Daoy (cell line): ENCODE data around the gene ULK3. TPM values are rescaled to one million over a fixed set of nuclear protein-coding genes. Genes with fewer than 3 reads are reported as not detected.

ENCODE experiments used
- DNase-seq: peaks from one replicate; pipeline ENCODE4 v3.0.0-alpha.2; 2015; ENCODE audit warnings: low read depth
- total RNA-seq: library from RNA; depleted of rRNA; stranded (reverse); fragments of >200 nt; shearing (Covaris generic); gene quantifications from 2 replicates; pipeline ENCODE4 v1.2.3, GENCODE V29; 2014

Gene ULK3
- total RNA-seq, 1 experiment from 2014 or later: 24.3 TPM

DNA sequence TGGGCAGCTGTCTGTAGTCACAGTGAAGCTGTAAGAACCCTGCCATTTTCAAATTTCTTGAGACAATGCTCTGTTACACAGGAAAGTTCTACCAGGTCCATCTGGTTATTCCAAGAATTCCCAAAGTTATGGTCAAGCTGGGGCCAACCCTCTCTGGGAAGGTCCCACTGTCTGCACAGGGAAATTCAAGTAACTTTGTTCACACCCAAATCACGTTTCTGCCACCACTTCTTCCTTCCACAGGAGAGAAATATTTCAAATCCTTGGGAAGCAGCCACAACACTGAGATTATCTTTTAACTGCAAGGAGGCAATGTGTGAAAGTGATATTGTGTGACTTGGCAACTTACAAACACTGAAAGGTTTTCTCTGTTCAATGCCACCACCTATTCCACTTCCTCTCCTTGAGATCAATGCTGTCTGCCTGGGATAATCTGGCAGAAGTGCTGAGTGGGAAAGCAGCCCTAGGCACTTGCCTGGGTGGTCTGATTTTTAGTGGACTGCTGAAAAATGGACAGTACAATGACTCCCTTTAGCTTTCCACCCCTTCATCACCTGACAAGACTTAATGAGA, 24.6 kb upstream of the ULK3 start:
- no peak for DNase-seq

DNA sequence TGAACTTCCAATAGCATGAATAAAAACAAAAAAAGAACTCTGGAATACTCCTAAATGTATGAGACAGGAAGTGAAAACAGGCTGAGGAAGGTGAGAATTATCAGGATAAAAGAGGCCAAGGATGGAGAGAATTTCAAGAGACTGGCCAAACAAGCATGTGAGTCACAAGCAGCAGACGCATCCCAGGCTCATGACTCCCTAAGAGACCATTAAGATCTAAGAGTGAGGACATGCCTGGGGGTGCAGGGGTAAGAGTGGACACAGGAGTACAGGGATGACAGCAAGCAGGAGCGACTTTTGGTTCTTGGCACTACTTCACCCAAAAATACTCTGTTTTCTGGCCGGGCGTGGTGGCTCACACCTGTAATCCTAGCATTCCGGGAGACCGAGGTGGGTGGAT, 23.1 kb upstream of the ULK3 start:
- peak; percentile 42 for DNase-seq

DNA sequence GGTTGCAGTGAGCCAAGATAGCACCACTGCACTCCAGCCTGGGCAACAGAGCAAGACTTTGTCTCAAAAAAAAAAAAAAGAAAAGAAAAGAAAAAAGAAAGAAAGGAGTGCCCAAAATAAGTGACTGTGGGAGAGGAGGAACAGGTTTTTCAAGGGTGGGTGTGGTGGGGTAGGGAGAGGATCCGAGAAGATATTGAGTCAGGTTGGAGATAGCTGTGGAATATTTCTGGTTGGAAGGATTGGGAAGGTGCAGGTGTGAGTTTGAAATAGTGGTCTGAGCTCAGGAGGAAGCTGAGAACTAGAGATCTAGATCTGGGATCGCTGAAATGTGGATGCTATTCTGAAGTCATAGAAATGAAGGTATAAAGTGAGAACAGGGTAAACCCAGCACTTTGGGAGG, 22.4 kb upstream of the ULK3 start:
- no peak for DNase-seq

DNA sequence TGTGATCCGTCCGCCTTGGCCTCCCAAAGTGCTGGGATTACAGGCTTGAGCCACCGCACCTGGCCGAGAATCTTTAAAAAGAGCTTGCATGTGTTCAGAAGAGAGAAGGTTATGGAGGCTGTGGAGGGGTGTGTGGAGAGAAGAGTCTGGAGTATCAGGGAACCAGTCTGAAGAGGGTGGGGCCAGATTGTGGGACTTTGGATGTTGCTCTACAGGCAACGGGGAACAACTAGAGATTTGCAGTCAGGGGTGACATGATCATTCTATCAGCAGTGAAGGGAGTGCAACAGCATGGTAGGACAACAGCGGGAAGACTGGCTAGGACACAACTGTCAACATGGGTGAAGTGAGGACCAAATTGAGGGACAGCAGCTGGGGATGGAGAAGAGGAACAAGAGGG, 21.3 kb upstream of the ULK3 start:
- no peak for DNase-seq

DNA sequence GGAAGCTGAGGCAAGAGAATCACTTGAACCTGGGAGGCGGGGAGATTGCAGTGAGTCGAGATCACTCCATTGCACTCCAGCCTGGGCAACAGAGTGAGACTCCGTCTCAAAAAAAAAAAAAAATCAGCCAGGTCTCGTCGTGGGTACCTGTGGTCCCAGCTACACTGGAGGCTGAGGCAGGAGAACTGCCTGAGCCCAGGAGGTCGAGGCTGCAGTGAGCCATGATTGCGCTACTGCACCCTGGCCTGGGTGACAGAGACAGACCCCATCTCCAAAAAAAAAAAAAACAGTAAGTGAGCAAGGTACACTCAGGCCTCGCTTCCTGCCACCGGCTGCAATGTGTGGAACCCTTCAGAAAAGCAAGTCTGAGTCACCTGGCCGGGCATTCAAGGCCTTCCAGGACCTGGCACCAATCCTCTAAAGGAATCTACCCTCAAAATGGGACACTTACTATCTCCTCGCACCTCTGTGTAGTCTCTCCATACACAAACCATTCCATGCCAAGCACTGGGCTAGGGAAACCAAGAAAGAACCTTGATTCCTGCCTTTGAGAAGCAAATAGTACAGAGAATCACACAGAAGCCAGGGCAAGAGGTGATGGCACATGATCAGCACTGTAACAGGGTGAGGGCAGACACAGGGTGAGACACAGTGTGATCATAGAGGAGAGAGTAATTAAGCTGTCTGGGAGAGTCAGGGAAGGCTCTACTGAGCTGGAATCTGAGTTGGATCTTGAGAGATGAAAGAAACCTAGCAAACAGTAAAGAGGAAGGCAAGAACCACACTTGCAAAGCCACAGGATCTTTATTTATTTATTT, 20.5 kb upstream of the ULK3 start:
- DNase-seq: peak; percentile 55

DNA sequence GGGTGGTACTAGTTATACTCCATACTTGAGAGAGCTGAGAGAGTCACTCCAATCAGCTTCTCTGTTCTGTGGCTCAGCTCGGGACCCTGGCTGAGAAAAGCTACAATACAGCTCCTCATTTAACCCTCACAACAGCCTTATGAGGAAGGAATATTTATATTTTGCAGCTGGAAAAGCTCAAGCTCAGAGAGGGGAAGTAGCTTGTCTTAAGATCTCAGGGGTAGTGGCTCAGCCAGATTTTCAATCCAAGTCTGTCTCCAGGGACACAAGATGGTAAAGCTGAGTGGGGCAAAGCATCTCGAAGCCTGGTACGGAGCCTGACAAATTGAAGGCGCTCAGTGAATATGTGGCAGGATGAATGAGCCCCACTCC, 15.4 kb upstream of the ULK3 start:
- DNase-seq: no peak

DNA sequence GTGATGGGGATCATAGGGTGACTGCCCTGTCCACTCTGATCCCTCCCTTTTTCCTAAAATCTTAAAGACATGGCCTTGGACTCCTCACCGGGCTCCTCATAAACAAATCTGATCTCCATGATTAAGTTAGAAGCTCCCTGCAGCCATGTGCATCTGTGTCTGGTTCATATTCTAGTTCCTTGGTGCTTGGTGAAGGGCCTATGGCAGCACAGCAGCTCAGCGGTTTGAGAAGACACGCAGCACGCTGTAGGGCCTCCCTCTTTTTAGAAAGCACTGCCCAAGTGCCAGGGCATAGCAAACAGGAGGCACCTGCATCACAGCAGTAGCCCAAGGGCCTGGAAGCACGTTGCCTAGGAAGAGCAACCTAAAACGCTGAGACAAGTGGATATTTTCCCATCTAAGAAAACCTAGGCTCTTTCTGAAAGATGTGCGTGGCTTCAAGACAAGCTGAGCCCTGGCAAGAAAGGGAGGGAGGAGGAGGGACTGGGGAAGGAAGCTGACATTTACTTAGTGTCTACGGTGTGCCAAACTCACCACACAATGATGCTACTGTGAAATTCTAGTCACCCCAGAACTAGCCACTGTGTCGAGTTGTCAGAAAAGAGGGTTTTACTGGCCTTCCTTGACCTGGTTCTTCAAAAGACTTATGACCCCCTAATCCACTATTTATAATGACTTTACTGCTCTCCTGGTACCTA, 14.9 kb upstream of the ULK3 start:
- DNase-seq: no peak

DNA sequence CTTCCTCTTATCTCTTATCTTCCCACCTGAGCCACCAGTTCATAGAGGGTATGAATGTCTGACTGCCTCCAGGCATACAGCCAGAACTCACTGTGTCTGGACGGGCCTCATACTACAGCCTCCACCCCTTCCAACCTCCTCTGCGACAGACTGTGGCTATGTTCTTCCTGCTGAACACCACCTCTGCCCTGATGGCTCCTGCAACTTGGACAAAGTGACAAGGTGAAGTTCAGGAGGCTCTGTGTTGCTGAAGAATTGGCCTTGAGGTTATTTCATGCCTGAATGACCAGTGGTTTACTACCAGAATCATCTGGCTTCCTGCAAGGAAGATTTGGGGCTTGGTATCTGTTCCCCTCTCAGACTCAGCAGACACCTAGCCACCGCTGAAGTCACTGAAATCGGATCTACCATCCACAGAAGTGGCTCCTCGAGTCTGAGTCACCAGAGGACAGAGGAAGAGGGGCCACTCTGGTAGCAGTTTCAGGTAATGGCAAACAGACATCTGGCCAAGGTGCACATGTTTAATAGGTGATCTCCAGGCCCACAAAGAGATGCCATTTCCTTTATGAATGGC, 14.2 kb upstream of the ULK3 start:
- no peak for DNase-seq

DNA sequence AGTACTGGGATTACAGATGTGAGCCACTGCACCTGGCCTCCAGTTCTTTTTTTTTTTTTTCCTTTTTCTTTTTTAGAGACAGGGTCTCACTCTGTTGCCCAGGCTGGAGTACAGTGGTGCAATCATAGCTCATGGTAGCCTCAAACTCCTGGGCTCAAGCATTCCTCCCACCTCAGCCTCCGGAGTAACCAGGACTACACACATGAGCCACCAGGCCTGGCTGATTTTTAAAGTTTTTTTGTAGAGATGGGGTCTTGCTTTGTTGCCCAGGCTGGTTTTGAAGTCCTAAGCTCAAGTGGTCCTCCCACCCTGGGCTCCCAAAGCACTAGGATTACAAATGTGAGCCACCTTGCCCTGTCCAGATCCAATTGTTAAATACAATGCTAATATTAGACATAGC, 13.6 kb upstream of the ULK3 start:
- DNase-seq: no peak

DNA sequence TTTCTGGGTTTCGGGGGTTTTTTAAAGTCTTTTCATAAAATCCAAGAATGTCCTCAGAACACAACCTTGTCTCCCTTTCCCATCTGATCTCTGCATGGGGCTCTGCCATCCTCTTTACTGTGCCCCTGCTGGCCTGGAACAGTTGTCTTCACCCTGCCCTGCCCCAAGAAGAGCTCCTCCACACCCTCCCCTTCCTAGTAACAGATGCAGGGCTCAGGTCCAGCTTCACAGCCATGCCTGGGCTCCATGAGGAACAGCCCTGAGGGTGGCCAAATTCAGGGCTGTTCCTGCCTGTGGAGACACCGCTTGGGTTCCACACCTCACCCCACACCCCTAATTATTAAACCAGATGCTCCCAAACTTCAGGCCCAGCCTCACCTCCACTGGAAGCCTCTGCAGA, 12.9 kb upstream of the ULK3 start:
- DNase-seq: no peak

DNA sequence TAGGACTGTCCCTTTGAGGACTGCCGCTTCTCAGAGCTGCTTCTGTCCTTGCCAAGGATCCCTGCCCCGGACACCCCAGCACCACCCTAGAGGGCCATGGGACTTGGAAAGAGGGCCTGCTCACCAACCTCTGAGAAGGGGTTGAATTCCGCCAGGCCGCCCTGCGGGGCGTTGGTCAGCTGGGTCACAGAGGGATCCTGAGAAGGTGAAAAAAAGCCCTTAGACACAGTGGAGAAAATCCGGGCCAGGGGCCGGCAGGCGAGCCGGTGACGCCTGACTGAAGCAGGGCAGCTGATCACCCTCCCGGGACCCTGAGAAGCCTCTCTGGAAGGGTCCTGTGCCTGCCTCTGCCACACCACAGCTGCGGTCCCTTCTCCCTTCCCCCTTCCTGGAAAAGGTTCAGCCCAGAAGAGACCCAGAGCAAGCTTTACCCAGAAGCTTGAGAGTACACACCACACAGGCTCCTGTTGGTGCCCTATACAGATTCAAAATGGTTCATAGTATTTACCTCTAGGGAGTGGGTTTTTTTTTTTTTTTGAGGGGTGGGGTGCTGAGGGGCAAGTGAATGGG, 11.6 kb upstream of the ULK3 start:
- no peak for DNase-seq

DNA sequence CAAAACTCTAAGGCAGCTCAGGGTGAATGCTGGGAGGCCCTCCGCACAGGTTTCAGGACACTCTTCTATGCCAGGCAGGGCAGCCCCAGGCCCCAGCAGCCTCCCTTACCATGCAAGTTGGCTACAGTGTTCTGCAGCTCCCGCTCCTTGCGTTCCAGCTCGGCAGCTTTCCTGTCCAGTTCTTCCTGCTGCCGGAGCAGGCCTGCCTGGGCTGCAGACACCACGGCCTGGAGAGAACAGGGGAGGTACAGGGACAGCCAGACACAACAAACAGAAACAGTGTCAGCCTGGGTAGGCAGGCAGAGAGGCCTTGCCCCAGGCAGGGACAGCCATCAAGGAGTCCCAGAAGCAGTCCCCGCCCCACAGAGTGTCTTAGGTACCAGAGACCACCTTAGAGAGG, 9.0 kb upstream of the ULK3 start:
- DNase-seq: no peak

DNA sequence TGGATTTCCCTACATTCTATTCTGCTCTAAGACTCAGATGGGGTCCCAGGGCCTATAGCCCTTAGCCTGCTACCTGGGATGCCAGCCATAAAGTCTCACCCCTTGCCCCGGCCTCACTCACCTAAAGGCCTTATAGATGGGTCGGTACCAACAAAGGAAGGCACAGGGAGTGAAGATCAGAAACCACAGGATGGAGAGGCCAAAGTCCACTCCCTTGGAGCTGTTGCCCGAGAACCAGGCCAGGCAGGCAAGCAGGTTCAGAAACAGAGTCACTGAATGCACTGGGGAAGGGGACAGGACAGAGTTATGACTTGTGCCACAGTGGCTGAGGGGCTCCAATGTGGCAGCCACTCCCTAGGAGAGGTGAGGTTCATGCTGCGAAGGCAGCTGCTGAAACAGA, 7.4 kb upstream of the ULK3 start:
- no peak for DNase-seq

DNA sequence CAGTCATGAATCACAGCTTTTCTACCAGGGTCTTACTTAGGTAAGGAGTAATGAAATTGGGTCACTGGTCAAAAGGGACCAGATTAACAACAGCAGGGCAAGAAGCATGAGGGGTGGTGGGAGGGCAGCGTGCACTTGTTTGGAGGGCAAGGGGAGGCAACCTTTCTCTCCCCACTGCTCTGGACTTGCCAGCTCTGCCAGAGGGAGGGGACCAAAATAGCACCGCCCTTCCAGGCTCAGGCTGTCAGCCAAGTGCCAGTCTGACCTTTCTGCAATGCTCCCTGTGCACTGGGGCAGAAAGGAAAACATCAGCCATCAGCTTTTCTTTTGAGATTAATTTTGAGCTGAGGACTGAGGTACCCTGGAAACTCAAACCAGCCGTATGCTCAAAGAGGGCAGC, 4.5 kb upstream of the ULK3 start:
- no peak for DNase-seq

DNA sequence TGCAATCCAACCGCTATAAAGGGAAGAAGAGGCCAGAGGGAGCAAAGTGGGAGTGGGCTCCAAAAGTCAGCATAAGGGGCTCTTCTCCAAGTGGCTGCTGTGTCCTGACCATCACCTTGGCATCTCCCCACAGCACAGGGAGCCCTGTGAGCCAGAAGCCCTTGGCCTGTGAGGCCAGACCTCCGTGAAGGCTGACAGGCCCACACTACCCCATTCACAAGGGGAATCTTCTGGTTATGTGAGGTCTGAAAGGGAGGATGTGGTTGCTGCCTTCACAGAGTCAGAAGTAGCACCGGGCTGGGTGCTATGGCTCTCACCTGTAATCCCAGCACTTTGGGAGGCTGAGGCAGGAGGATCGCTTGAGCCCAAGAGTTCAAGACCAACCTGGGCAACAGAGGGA, 2.6 kb upstream of the ULK3 start:
- no peak for DNase-seq

DNA sequence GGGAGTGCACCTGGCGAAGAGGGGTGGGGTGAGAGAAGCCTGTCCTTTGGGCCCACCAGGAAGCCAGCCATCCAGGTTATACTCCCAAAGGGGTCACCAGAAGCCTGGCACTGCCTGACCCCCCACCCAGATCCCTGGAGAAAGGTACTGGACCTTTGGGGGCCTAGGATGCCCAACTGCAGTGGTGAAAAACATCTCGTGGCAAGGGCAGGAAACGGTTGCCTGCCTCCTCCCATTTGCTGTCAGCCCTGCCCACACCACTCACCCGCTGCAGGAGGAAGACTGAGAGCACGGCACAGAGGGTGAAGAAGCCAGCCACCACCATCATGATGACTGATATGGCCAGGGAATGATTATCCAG, 2.2 kb upstream of the ULK3 start:
- no peak for DNase-seq

DNA sequence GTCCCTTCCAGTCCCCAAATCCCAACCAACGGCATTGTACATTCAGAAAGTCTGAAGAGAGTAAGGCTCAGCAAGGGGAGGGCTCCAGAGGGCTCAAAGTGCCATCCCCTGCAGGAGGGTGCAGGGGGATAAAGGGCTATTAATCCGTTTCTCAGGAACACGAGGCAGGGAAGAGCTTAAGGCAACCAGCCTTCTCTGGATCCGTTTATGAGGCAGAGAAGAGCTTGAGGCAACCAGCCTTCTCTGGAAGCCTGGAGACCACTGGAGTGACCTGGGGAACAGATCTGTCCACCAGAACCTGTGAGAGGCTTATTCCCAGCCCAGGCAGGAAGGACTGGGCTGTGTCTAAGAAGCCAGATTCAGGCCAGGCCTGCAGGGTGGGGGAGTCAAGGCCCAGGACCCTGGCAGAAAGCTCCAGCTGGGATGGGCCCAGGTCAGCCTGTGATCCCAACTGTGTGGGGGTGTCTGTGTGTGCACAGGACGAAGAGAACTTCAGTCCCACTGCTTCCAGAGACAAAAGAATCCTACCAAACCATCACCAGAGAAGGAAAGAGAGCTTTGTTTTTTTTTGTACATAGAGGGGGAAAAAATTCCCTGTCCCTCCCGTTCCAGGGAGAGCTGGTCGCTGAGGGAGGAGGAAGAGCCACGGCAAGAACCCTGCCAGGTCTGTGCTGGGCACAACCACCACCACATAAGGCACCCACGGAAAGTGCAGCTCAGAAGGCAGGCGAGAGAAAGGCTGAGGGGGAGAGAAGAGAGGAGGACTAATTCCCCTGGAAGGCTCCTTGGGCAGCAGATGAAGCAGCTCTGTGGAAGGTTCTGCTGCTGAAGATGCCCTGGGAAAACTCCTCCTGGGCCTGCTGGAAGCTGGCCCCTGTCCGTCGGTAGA, 1.6 kb upstream of the ULK3 start:
- no peak for DNase-seq

DNA sequence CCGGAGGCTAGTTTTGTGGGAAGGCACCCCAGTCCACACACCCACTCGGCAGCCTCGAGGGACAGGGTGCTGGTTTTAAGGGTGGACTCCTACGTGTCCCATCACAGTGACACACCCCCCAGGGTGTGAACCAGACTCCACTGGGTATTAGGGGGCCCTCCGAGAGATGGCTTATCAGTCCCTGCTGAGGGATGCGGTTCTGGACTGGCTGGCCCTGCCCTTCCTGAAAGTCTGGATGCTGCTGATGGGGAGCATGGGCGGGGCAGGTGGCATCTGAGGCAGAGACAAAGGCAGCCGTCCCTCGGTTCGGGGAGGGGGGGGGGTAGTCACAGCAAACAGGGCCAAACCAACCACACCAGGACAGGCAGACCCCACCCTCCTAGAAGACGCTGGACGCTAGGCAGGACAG, 939 bp upstream of the ULK3 start:
- DNase-seq: no peak

DNA sequence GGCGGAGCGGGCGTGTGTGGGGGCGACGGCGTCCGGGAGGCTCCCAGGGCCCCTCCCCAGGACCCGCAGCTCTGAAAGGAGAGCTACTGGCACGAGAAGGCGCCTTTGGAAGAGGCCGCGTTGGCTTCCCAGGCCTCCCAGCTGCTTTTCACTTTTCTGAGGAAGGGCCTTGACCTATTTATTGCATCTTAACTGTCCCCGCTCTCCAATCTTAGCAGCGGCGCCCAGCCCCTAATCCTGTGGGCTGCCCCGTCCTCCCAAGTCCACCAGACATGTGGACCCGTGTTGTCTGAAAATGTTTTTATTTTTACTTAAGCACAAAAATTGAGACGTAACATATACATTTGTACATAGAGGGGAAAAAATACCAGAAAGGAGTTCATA, 481 bp upstream of the ULK3 start:
- no peak for DNase-seq

DNA sequence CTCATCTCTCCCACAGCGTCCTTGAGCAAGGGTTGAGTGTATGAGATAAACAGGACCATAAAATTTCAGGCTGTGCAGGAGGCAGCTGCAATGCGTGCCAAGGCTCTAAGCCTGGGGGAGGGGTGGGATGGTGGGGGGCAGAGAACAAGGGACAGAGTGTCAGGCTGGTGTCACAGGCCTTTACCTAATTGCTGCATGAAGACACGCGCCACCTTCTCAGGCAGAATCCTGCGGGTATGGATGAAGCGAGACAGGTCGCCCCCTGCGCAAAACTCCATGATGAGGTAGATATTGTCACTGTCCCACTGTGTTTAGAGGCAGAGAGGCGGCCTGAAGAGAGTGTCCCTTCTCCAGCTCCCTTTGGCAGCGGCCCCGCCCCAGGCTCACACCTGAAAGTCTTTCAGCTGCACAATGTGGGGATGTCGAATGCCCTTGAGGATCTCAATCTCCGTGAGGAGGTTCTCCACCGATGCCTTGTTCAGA, 1.0 kb downstream of the ULK3 start:
- no peak for DNase-seq
